Limb (tissue), 2 donors: ENCODE measurements around the gene PPM1H.

Experiments
- DNase-seq, 2 donors: peaks; one replicate each; pipeline ENCODE4 v3.0.0-alpha.2; 2016; ENCODE audit errors: extremely low spot score in 2 of 2

The PPM1H gene

DNA sequence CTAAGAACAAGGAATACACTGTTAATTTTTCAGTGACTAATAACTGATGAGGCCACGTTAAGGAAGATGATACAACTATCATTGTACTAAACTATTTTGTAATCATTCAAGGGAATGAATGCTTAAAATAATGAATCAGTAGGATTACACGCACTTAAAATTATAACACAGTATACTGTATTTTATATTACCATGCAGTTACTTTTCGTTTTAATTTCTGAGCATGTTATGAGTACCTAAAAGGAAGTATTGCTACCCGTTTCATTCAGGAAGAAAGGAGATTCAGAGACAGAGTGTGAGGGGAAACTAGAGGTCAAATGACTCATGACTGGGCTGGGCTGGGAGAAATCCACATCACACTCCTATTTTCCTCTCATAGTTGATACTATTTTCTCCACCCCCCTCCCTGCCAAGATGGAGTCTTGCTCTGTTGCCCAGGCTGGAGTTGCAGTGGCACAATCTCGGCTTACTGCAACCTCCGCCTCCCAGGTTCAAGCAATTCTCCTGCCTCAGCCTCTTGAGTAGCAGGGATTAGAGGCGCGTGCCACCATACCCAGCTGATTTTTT, 202.0 kb downstream of the PPM1H start:
- DNase-seq: no peak

DNA sequence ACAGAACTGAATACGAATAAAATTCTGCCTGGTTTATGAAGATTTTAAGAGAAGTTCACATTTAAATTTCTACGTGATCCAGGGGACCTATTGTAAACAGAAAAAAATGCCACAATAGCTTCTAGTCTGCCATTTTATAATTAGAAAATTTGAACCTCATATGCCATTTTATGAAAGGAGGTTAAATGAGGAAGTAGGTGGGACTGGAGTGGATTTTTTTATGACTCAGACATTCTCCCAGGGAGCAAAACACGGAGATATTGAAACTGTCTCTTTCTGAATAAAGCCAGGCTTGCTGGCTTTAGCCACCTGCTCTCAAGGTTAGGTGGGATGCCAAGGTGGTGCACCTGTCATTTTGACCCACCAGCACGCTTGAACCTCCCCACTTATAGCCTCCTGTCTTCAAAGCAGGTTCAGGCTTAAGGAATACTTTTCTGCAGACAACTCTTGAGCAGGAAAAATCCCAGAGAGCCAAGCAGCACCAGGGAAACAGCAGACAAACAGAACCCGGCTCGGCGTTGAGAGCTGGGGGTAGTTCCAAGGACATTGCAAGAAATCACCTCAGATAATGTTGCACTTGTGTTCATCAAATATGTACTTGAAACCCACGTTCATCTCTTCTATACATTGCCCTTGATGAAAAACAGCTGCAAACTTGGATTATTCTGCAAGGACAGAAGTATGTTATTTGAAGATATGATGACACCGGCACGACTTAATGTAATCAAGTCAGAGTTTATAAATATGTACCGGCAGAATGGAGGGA, 203.7 kb downstream of the PPM1H start:
- DNase-seq: peak in 1 of 2 donors; percentile 32

DNA sequence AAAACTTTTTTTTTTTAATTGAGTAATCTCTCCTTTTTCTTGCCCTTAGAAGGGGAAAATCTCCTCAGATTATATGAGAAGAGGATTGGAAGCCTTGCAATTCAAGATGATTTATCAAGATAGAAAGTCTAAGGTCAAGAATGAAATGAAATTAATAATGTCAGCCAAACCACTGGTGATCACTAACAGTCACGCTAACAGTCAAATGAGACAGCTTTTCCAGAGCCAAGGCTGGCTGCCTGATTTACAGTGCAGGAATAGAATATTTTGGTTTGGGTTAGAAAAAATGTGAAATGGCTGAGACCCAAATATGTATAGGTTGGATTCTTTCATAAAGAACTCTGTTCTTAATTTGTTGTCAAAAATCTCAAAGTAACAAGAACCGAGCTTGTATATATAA, 204.3 kb downstream of the PPM1H start:
- DNase-seq: peak in 1 of 2 donors; percentile 27

DNA sequence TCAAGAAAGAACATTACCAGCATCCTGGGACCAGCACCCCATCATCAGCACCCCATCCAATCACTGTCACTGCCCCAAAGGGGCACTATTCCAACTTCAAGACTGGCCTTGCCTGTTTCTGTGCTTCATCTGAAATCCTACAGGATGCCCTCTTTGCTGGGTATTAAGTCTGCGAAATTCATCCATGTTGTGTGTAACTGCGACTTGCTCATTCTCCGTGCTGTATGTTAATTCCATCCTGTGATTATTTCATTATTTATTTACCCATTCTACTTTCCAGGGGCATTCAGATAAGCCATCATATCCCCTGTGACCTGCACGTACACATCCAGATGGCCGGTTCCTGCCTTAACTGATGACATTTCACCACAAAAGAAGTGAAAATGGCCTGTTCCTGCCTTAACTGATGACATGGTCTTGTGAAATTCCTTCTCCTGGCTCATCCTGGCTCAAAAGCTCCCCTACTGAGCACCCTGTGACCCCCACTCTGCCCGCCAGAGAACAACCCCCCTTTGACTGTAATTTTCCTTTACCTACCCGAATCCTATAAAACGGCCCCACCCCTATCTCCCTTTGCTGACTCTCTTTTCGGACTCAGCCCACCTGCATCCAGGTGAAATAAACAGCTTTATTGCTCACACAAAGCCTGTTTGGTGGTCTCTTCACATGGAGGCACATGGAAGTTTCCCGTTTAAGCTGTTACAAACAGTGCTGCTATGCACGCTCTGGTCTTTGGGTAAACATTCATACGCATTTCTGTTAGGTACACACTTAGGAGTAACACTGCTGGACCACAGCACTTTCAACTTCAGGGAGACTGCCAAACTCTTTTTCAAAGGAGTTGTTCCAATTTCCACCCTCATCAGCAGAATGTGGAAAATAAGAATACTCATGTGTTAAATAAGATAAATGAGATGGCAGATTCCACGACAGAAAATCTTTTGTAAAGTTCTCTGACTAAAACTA, 205.1 kb downstream of the PPM1H start:
- peak in 1 of 2 donors; percentile 42 for DNase-seq

DNA sequence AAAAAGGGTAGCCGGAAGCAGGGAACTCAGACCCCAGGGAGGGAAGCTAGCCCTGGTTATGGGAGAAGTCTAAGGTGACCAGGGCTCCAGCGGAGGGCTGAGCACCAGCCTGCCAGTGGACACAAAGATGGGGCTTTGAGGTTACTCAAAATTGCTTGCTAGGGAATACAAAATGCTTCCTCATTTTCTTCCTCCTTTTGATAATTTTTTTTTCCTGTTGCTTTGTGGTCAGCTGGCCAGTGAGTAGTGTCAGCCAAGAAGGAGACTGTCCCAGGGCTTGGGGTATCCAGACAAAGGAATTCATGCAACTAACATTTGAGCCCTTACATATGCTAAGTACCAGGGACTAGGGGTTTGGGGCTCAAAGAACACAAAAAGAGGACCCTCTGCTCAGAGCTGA, 206.2 kb downstream of the PPM1H start:
- DNase-seq: no peak

DNA sequence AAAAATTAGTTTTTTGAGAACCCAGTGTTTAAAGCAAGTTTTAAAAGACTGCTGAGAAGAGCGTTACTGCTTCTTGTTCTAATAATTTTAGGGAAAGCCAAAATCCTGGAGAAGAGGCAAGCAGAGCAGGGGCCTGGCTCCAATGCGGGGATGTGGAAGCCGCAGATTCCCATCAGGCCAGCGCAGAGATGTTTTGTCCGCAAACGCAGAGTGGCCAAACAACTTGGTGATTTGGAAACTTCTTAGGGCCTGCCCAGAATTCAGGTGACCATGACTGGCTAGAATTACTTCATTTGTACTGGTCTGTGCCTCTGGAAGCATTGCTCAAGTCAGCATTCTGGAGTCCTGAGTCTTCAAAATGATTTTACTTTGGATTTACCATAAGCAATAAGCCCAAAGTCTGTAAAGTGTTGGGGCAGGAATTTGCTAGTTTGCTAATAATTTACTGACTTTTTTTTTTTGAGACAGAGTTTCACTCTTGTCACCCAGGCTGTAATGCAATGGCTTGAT, 208.4 kb downstream of the PPM1H start:
- DNase-seq: no peak

DNA sequence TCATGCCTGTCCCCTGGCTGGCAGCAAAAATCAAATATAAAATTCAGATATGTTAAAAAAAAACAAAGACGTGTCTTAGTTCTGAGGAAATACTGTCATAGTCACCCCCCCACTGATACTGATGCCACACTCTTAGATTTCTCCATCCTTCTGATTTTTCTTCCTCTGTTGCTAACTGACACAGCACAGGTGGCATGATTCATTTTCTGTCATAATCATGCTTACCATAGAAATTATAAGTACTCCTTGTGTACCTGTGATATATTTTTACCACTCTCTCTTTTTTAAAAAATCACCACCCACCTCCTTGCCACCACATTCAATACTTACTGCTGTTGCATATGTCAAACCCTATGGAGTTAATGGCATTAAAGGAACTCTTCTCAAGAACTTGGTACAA, 209.2 kb downstream of the PPM1H start:
- no peak for DNase-seq

DNA sequence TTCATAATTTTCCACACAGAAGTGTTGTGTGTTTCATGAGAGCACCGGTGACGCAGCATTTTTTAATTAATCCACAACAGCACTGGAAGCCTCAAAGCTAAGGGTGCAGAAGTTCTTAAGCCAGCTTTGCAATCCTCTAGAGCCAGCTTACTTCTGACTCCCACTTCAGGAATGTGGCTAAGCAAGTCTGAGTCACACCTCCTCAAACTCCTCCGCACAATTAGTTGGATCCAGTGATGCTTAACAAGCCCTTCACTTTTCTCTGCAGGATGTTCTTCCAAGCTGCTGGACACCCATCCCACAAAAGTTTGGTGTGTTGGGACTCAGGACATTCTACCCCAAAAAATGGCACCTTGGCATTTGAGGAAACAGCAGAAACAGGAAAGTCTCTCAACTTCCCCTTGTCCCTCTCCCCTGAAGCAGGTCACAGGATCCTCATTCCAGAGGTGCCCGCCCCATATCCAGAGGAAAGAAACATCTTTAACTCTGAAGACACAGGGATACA, 210.0 kb downstream of the PPM1H start:
- DNase-seq: no peak

DNA sequence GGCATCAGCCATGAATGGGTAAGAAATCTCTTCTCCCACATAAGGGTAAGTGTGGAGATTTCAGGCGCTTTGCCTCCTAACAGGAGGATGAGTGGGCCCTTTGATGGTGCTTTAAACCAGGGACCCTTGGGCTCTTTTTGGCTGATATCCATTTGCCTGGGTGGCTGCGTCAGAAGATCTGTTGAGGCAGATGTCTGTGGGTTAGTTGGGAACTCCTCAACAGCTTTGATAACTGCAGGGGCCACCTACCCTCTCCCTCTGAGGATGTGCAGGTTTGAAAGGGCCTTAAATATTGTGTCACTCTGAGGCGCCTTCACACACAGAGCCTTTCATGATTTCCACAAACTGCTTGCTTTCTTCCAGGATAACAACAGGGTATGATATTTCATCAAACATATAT, 210.7 kb downstream of the PPM1H start:
- DNase-seq: no peak

DNA sequence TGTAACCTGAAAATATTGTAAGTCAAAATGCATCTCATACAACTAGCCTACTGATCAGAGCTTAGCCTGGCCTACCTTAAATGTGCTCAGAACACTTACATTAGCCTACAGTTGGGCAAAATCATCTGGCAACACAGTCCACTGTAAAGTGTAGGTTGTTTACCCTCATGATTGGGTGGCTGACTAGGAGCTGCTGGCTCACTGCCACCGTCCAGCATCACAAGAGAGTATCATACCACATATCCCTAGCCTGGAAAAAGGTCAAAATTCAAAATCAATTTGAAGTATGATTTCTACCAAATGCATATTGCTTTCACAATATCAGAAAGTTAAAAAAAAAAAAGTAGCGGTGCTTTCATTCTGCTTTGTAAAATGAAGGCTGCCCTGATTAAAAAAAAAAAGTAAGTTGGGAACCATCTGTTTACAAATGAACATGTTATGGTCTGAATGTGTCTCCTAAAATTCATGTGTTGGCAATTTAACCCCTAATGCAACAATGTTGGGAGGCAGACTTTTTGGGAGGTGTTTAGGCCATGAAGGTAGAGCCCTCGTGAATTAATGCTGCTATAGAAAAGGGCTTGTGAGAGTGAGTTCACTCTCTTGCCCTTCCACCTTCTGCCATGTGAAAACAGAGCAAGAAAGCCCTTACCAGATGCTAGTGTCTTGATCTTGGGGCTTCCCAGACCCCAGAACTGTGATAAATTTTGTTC, 211.8 kb downstream of the PPM1H start:
- no peak for DNase-seq

DNA sequence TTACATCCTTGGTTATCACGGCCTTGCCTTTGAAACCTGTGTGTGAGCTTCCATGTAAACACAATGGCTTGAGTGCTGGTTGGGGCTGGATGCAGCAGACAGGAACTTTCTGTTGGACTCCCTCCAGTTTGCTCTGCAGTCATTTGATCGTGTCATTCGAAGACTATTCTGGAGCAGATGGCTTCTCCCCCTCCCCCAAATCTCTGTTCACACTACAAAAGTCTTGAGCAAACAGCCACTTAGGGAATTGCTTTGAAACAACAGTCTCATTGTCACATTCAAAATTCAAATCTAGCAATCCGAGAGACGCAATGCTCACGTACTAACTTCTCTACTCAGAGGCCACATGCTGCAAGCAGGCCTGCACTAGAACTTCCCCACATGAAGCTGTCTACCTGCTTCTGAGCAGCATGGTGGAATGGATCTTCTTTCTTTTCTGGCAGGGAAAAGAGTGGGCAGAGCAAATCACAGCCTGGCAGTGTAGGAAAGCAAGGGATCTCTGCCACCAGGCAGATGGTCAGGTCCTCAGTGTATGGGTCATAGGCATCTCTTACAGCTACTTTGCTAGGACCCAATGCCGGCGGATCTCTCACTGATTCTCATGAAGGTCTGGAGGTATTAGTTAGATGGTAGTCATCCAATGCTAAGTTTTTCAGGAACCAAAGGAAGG, 214.2 kb downstream of the PPM1H start:
- DNase-seq: peak; percentile 44 to 82

DNA sequence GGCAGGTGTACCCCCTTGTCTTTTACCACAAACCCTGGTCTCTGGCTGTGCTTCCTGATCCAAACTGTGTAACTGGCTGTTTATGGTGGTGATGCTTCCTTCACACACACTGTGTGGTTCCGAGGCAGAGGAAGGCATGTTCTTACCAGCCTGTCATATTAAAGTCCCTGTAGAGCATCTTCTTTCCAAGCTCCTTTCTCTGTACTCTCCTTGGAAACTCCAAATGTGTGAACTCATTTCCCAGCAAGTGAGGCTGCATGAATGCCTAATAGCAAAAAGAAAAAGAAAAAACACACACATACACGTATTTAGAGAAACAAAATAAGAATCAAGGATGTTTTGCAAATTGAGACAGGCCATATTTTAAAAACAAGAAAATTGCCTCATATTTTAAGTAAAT, 214.9 kb downstream of the PPM1H start:
- no peak for DNase-seq

DNA sequence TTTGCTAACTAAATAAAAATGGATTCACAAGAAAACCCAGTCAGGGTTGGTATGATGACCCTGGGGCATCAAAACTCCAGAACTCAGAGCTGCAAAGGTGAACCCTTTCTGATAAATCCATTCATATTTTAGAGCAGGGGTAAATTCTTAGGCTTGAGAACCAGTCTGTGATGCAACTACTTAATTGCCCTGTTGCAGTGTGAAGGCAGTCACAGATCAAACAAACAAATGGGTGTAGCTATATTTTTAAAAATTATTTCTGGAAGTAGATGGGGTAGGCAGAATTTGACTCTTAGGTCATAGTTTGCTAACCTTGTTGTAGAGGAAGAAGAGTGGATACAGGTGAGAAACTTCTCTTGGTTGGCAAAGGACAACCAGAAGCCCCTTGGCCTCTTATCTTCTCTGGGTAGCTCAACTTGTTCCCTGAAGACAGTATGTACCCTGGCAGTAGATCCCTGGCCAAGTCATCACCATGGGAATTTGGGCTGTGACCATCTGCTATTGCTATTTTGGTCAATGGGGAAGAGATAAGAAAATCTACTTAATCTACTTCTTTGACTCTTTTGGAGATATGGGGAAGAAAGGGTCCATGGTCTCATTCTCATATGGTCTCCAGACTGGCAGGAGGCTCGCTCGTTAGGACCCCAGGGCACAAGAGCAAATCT, 216.1 kb downstream of the PPM1H start:
- DNase-seq: no peak

DNA sequence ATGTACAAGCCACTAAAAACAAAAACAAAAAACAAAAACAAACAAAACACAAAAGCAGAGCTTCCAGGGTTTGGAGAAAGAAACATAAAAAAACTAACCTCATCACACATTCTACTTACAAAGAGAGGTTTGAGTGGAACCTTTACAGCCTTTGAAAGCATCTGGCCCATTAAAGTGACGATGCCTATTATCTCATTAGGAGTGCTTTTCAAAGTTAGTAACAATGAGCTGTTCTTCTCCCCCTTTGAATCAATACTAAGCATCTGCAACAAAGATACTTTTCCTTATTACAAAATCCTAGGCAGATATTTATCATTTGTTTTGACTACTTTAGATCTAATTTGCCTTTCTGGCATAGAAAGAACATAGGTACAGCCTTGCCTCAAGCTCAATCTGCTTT, 217.3 kb downstream of the PPM1H start:
- DNase-seq: no peak

DNA sequence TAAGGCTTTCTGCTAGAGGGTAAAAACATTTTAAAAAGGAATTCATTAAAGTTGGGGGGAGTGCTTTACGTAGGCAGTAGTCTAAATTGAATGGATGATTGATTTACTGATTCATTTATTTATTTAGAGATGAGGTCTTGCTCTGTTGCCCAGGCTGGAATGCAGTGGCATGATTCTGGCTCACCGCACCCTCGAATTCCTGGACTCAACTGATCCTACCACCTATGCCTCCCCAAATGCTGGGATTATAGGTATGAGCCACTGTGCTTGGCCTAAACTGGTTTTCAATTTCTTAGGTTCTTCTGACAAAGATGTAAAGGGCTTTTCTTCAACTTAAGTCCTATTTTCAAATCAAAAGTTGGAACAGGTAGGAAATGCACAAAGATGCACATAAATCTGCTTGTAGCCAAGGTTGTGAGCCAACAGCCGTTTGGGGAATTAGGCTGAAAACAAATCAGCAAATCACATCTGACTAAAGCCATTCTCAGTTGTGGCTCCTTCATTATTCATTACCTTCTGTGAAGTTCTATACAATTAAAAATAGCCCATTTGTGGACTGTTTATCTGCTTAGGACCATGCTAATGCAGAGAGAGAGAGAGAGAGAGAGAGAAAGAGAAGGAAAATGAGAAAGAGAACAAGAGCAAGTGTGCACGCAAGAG, 218.0 kb downstream of the PPM1H start:
- no peak for DNase-seq

DNA sequence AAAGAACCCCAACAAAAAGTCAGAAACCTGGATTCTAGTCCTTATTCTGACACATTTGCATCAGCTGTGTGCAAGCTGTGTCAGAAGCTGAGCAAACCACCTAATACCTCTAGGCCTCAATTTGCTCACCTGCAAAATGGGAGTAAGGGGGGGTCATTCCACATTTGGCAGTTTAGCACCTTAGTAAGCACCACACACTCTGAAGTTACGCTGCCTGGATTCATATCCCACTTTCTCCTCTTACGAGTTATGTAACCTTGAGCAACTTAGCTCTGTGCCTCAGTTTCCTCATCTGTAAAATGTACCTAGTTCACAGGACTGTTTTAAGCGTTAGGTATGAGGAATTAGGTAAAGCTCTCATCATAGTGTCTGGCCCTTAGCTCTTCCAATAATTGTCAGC, 218.9 kb downstream of the PPM1H start:
- DNase-seq: no peak

DNA sequence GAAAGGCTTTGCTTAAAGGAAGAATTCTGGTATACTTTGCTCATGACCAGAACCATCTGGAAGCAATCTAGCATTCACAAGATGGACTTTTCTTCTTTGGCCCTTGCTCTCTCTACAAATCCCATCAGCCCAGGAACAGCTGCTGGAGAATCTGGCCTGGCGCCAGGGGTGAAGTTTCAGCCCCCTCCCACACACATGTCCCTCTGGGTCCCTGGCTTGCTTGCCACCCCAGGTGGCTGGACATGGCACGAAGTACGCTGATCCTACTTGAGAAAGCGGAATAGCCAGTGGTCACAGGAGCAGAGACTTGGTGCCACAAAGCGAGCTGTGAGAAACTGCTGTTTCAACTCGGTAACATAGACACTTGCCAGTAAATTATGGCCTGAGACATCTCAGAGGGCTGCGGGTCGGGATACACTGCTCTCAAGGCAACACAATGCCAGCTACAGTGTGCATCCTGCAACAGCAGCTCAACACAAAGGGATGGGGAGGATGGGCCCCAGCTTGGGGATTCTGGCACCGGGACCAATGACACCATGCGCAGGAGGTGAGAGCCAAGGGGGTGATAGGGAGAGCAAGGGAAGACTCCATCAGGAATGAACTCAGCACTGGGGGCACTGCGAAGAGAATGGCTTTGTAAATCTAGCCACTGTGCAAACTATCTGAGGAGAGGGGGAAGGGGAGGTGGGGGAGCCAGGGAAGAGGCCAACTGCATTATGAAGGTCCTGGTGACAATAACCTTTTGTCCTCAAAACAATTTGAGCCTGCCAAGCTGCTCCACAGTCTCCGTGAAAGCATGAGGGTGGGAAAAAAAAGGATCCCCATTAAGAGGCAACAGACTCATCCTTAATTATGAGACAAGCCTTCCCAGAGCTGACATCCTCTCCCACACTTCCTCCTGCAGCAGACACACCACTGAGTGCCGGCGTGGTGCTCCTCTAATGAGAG, 219.9 kb downstream of the PPM1H start:
- peak; percentile 76 to 81 for DNase-seq

DNA sequence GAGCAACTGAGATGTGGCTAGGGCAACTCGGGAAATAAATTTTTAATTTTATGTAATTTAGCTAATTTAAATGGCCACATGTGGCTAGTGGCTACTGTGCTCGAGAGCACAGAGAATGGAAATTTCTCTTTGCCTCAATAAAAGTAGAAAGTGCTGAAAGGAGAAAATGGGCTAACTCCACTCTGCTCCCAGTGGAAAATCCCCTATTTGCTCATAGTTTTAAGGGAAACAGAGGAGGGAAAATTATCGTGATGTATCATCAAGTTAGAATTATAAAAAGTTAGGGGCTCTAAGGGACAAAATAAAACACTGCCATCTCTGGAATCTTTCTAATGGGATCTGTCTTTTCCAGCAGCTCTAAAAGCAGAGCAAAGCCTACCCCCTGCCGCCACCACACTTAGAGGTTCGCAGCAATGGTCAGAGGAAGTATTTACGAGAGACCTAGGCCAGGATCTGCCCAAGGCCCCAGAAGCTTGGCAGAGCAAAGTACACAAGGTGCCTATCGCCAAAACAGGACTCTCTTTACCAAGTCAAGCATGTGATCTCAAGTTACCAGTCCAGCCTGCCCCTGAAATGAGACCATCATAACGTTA, 220.7 kb downstream of the PPM1H start:
- DNase-seq: peak in 1 of 2 donors; percentile 46
